GM23338 (cell line): ENCODE measurements around the gene CH25H. TPM values are rescaled to one million over a fixed set of nuclear protein-coding genes. Genes with fewer than 3 reads are reported as not detected.

Source experiments
- ATAC-seq: fragments of 200-7000 bp; cut with Tn5 transposase; 3 replicates; pipeline ENCODE4 v1.9.1; 2020
- DNase-seq: peaks from one replicate; pipeline ENCODE4 v3.0.0-alpha.2; 2015; ENCODE audit warnings: low spot score
- H2AFZ ChIP-seq: fragments of 200-600 bp; sonication (generic); 2 replicates; pipeline ENCODE4 v1.8.0; 2016; ENCODE audit warnings: antibody characterized with exemption, mild to moderate bottlenecking, moderate library complexity
- H3F3A ChIP-seq: fragments of 200-600 bp; sonication (generic); replicated peaks from 2 replicates; pipeline ENCODE4 v1.8.0; 2017; ENCODE audit warnings: antibody characterized with exemption, mixed run types, low read depth
- H3K27ac ChIP-seq: fragments of 200-600 bp; sonication (generic); 2 replicates; pipeline ENCODE4 v1.6.1; 2016; ENCODE audit warnings: low read depth
- H3K27me3 ChIP-seq: fragments of 200-600 bp; sonication (generic); 2 replicates; pipeline ENCODE4 v1.8.0; 2016; ENCODE audit warnings: mild to moderate bottlenecking, mixed run types, moderate library complexity; ENCODE audit not compliant: insufficient read depth
- H3K36me3 ChIP-seq: fragments of 200-600 bp; sonication (generic); 2 replicates; pipeline ENCODE4 v1.8.0; 2016; ENCODE audit warnings: mild to moderate bottlenecking; ENCODE audit not compliant: insufficient read depth
- H3K4me1 ChIP-seq: fragments of 200-600 bp; sonication (generic); 2 replicates; pipeline ENCODE4 v1.8.0; 2016; ENCODE audit warnings: mild to moderate bottlenecking, moderate library complexity; ENCODE audit not compliant: insufficient read depth
- H3K4me2 ChIP-seq: fragments of 200-600 bp; sonication (generic); 2 replicates; pipeline ENCODE4 v1.7.1; 2017; ENCODE audit warnings: mixed run types
- H3K4me3 ChIP-seq: fragments of 200-600 bp; sonication (generic); 2 replicates; pipeline ENCODE4 v1.6.1; 2016; ENCODE audit warnings: mixed run types
- H3K79me2 ChIP-seq: fragments of 200-600 bp; sonication (generic); replicated peaks from 2 replicates; pipeline ENCODE4 v1.8.0; 2017; ENCODE audit warnings: mild to moderate bottlenecking; ENCODE audit not compliant: insufficient read depth
- H3K9me2 ChIP-seq: fragments of 200-600 bp; sonication (generic); 2 replicates; pipeline ENCODE4 v1.8.0; 2017; ENCODE audit not compliant: insufficient read depth
- H4K20me1 ChIP-seq: fragments of 200-600 bp; sonication (generic); replicated peaks from 2 replicates; pipeline ENCODE4 v1.8.0; 2017; ENCODE audit warnings: mild to moderate bottlenecking; ENCODE audit not compliant: insufficient read depth
- H3K27ac Mint-ChIP-seq: 2 replicates; pipeline ENCODE4 v1.8.0; 2020; ENCODE audit warnings: inconsistent platforms, mild to moderate bottlenecking, moderate library complexity, mixed read lengths
- H3K27me3 Mint-ChIP-seq: 3 replicates; pipeline ENCODE4 v1.8.0; 2022; ENCODE audit warnings: low read depth, mild to moderate bottlenecking, moderate library complexity, mixed read lengths, inconsistent platforms; ENCODE audit not compliant: insufficient read depth, poor library complexity
- H3K36me3 Mint-ChIP-seq: 3 replicates; pipeline ENCODE4 v1.8.0; 2021; ENCODE audit warnings: low read depth, mild to moderate bottlenecking, inconsistent platforms, moderate library complexity, mixed read lengths
- H3K4me1 Mint-ChIP-seq: 3 replicates; pipeline ENCODE4 v1.8.0; 2020; ENCODE audit warnings: mild to moderate bottlenecking, inconsistent platforms, mixed read lengths
- H3K4me3 Mint-ChIP-seq: 3 replicates; pipeline ENCODE4 v1.8.0; 2021; ENCODE audit warnings: moderate library complexity, mild to moderate bottlenecking, inconsistent platforms, mixed read lengths
- H3K9me3 Mint-ChIP-seq: 3 replicates; pipeline ENCODE4 v1.8.0; 2020; ENCODE audit warnings: moderate library complexity, mild to moderate bottlenecking, inconsistent platforms, mixed read lengths
- CTCF ChIP-seq, 2 experiments: fragments of 200-600 bp in 1 of 2; sonication (generic) in 1 of 2; conservative IDR thresholded peaks; 2 replicates each; pipeline versions ENCODE4 v1.5.1 to v1.6.1; 2016 to 2017; ENCODE audit warnings: antibody characterized with exemption in 2 of 2, low read depth in 2 of 2, mild to moderate bottlenecking in 2 of 2, moderate library complexity in 1 of 2
- EZH2 ChIP-seq: fragments of 200-600 bp; sonication (generic); IDR thresholded peaks from one replicate; pipeline ENCODE4 v1.8.0; 2017; ENCODE audit warnings: antibody characterized with exemption, mild to moderate bottlenecking, low read depth; ENCODE audit not compliant: unreplicated experiment
- EZH2phosphoT487 ChIP-seq: fragments of 200-600 bp; sonication (generic); IDR thresholded peaks from one replicate; pipeline ENCODE4 v1.8.1; 2018; ENCODE audit warnings: antibody characterized with exemption; ENCODE audit not compliant: unreplicated experiment
- POLR2AphosphoS5 ChIP-seq: IDR thresholded peaks from 2 replicates; pipeline ENCODE4 v1.6.1; 2016; ENCODE audit warnings: antibody characterized with exemption, low read depth
- STAT1 ChIP-seq: IDR thresholded peaks from one replicate; pipeline ENCODE4 v1.6.1; 2016; ENCODE audit warnings: antibody characterized with exemption; ENCODE audit not compliant: unreplicated experiment
- ZNF331 ChIP-seq: fragments of 250-450 bp; sonication (Bioruptor Pico); IDR thresholded peaks from 2 replicates; pipeline ENCODE4 v1.5.0; 2020; ENCODE audit warnings: low read depth, mild to moderate bottlenecking, moderate library complexity
- polyA plus RNA-seq: library from polyadenylated mRNA; unstranded; fragments of >200 nt; fragmentation: Nextera tagmentation; extraction: Ambion mirVana; gene quantifications from 2 replicates; pipeline ENCODE4 v1.2.1, GENCODE V29; 2016
- total RNA-seq: library from RNA; depleted of rRNA; stranded (reverse); fragments of >200 nt; shearing (Covaris generic); gene quantifications from 2 replicates; pipeline ENCODE4 v1.2.3, GENCODE V29; 2014

The CH25H gene
- total and polyA plus RNA-seq, 2 experiments from 2014 or later, result 1.3 to 1.7 TPM

GRCh38 chr10:89215511-89215910 is 8.4 kb upstream of the CH25H start (continued):
- no peak for TF ChIP-seq POLR2AphosphoS5
- TF ChIP-seq EZH2, result no peak
- no peak for TF ChIP-seq STAT1
- TF ChIP-seq EZH2phosphoT487, result no peak

- no peaks in the 10 kb centered on the region; the same call in 2 of the 3 replicates for H3K9me3 Mint-ChIP-seq
- peaks cover 6% of the 10 kb centered on the region; the same call in 2 of the 3 replicates for H3K4me1 Mint-ChIP-seq
- H3F3A ChIP-seq, result no peaks in the 10 kb centered on the region
- peaks cover 8% of the 10 kb centered on the region for H3K27me3 ChIP-seq
- no peak overlapping the region for H3K27ac ChIP-seq
- no peak overlapping the region for H3K4me3 ChIP-seq
- H3K9me2 ChIP-seq, result no peaks in the 10 kb centered on the region
- H3K36me3 Mint-ChIP-seq, result no peaks in the 10 kb centered on the region
- no peak for ATAC-seq
- H4K20me1 ChIP-seq, result no peaks in the 10 kb centered on the region
- peaks cover 10% of the 10 kb centered on the region for H3K27me3 Mint-ChIP-seq
- H3K27ac Mint-ChIP-seq, result no peak overlapping the region
- H3K4me2 ChIP-seq, result no peak overlapping the region
- TF ChIP-seq STAT1, result no peak
- TF ChIP-seq EZH2, result no peak
- no peak overlapping the region for H2AFZ ChIP-seq
- no peak overlapping the region for H3K4me3 Mint-ChIP-seq
- H3K4me1 ChIP-seq, result no peaks in the 10 kb centered on the region
- H3K79me2 ChIP-seq, result no peaks in the 10 kb centered on the region
- no peak for DNase-seq
- no peaks in the 10 kb centered on the region for H3K36me3 ChIP-seq
These were observed 7.5 kb upstream of the CH25H start for GRCh38 chr10:89214566-89215165.

- Histone ChIP-seq H3F3A (0 out of 2 replicates have a peak, but pooled peaks cover 3% of the 10 kb centered on the region), H3K27ac (no peak overlapping the region), H3K4me3 (no peak overlapping the region), H2AFZ (no peak overlapping the region), H3K9me2 (no peaks in the 10 kb centered on the region), H4K20me1 (no peaks in the 10 kb centered on the region), H3K79me2 (no peaks in the 10 kb centered on the region), H3K36me3 (no peaks in the 10 kb centered on the region), H3K4me1 (peaks cover 5% of the 10 kb centered on the region; the same call in 1 of the 2 replicates), H3K4me2 (no peak overlapping the region), H3K27me3 (peaks cover 22% of the 10 kb centered on the region)
- ATAC-seq (peak; percentile 49), DNase-seq (peak; percentile 75)
- Mint-ChIP-seq H3K27ac (no peak overlapping the region), H3K4me1 (peaks cover 4% of the 10 kb centered on the region; the same call in 1 of the 3 replicates), H3K36me3 (no peaks in the 10 kb centered on the region), H3K27me3 (peaks cover 18% of the 10 kb centered on the region), H3K4me3 (no peak overlapping the region), H3K9me3 (no peaks in the 10 kb centered on the region; the same call in 2 of the 3 replicates)
- no peak for TF ChIP-seq ZNF331
- TF ChIP-seq CTCF (conservative IDR thresholded peaks at IDR 0.05; ENCODE audit: low read depth in 2 of 2), result peak; percentile 64 to 72
These were observed 6.2 kb upstream of the CH25H start for GRCh38 chr10:89213191-89213808.
